ENCODE measurements around the gene ZC3H10. TPM values are rescaled to one million over a fixed set of nuclear protein-coding genes. Genes with fewer than 3 reads are reported as not detected.
A peak's percentile ranks its signal among the peaks of the same experiment; 100 is the strongest.

The ZC3H10 gene
- total and polyA plus RNA-seq, 2 experiments from 2014 or later, result 2.7 to 5.4 TPM

DNA sequence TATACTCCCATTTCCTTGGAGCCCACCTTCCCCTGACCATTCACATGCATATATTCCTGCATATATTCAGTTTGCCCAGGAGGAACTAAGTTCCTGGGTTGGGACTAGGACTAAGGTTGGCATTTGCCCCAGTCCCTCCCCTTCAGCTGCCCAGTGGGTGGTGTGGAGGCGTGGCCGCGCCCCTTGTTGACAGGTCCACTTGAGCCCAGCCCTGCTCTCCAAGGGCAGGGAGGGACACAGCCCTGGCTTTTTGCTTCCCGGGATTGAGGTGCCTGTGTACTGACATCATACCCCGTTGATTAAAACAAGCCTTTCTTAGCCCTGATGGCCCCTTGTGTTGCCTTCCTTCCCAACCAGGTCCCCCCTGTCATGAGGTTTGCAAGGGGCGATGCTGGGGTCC lies 30.8 kb upstream of the ZC3H10 start:
- Histone ChIP-seq H3K27me3 (ENCODE audit: insufficient read depth) (no peaks in the 10 kb centered on the region), H3K9me2 (ENCODE audit: insufficient read depth) (no peaks in the 10 kb centered on the region), H3K27ac (ENCODE audit: low read depth) (no peak overlapping the region), H4K20me1 (replicated peaks; ENCODE audit: insufficient read depth) (peaks cover 17% of the 10 kb centered on the region), H3K4me1 (ENCODE audit: insufficient read depth) (peaks cover 8% of the 10 kb centered on the region), H2AFZ (no peak overlapping the region), H3K4me3 (no peak overlapping the region), H3K36me3 (ENCODE audit: insufficient read depth) (peaks cover 36% of the 10 kb centered on the region), H3K4me2 (no peak overlapping the region), H3F3A (replicated peaks; ENCODE audit: low read depth) (peaks cover 19% of the 10 kb centered on the region; the same call in 1 of the 2 replicates), H3K79me2 (replicated peaks; ENCODE audit: insufficient read depth) (peaks cover 16% of the 10 kb centered on the region)
- TF ChIP-seq ZNF114 (CRISPR knock-in tag; IDR thresholded peaks at IDR 0.05), result no peak
- TF ChIP-seq ZNF331 (CRISPR knock-in tag; IDR thresholded peaks at IDR 0.05; ENCODE audit: low read depth), result no peak
- TF ChIP-seq EZH2 (IDR thresholded peaks at IDR 0.05; ENCODE audit: low read depth, unreplicated experiment), result no peak
- no peak for TF ChIP-seq CREB1 (CRISPR knock-in tag; IDR thresholded peaks at IDR 0.05; ENCODE audit: low read depth)
- no peak for TF ChIP-seq POLR2AphosphoS5 (IDR thresholded peaks at IDR 0.05; ENCODE audit: low read depth)
- TF ChIP-seq, protein P1, sequence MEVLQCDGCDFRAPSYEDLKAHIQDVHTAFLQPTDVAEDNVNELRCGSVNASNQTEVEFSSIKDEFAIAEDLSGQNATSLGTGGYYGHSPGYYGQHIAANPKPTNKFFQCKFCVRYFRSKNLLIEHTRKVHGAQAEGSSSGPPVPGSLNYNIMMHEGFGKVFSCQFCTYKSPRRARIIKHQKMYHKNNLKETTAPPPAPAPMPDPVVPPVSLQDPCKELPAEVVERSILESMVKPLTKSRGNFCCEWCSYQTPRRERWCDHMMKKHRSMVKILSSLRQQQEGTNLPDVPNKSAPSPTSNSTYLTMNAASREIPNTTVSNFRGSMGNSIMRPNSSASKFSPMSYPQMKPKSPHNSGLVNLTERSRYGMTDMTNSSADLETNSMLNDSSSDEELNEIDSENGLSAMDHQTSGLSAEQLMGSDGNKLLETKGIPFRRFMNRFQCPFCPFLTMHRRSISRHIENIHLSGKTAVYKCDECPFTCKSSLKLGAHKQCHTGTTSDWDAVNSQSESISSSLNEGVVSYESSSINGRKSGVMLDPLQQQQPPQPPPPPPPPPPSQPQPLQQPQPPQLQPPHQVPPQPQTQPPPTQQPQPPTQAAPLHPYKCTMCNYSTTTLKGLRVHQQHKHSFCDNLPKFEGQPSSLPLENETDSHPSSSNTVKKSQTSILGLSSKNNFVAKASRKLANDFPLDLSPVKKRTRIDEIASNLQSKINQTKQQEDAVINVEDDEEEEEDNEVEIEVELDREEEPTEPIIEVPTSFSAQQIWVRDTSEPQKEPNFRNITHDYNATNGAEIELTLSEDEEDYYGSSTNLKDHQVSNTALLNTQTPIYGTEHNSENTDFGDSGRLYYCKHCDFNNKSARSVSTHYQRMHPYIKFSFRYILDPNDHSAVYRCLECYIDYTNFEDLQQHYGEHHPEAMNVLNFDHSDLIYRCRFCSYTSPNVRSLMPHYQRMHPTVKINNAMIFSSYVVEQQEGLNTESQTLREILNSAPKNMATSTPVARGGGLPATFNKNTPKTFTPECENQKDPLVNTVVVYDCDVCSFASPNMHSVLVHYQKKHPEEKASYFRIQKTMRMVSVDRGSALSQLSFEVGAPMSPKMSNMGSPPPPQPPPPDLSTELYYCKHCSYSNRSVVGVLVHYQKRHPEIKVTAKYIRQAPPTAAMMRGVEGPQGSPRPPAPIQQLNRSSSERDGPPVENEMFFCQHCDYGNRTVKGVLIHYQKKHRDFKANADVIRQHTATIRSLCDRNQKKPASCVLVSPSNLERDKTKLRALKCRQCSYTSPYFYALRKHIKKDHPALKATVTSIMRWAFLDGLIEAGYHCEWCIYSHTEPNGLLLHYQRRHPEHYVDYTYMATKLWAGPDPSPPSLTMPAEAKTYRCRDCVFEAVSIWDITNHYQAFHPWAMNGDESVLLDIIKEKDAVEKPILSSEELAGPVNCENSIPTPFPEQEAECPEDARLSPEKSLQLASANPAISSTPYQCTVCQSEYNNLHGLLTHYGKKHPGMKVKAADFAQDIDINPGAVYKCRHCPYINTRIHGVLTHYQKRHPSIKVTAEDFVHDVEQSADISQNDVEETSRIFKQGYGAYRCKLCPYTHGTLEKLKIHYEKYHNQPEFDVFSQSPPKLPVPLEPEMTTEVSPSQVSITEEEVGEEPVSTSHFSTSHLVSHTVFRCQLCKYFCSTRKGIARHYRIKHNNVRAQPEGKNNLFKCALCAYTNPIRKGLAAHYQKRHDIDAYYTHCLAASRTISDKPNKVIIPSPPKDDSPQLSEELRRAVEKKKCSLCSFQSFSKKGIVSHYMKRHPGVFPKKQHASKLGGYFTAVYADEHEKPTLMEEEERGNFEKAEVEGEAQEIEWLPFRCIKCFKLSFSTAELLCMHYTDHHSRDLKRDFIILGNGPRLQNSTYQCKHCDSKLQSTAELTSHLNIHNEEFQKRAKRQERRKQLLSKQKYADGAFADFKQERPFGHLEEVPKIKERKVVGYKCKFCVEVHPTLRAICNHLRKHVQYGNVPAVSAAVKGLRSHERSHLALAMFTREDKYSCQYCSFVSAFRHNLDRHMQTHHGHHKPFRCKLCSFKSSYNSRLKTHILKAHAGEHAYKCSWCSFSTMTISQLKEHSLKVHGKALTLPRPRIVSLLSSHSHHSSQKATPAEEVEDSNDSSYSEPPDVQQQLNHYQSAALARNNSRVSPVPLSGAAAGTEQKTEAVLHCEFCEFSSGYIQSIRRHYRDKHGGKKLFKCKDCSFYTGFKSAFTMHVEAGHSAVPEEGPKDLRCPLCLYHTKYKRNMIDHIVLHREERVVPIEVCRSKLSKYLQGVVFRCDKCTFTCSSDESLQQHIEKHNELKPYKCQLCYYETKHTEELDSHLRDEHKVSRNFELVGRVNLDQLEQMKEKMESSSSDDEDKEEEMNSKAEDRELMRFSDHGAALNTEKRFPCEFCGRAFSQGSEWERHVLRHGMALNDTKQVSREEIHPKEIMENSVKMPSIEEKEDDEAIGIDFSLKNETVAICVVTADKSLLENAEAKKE (CRISPR knock-in tag; IDR thresholded peaks at IDR 0.05), result no peak
- TF ChIP-seq STAT1 (IDR thresholded peaks at IDR 0.05; ENCODE audit: unreplicated experiment), result no peak
- TF ChIP-seq JUNB (IDR thresholded peaks at IDR 0.05; ENCODE audit: unreplicated experiment), result no peak
- no peak for TF ChIP-seq ETS1 (IDR thresholded peaks at IDR 0.05)
- TF ChIP-seq EZH2phosphoT487 (IDR thresholded peaks at IDR 0.05; ENCODE audit: unreplicated experiment), result no peak
- TF ChIP-seq, protein P2, sequence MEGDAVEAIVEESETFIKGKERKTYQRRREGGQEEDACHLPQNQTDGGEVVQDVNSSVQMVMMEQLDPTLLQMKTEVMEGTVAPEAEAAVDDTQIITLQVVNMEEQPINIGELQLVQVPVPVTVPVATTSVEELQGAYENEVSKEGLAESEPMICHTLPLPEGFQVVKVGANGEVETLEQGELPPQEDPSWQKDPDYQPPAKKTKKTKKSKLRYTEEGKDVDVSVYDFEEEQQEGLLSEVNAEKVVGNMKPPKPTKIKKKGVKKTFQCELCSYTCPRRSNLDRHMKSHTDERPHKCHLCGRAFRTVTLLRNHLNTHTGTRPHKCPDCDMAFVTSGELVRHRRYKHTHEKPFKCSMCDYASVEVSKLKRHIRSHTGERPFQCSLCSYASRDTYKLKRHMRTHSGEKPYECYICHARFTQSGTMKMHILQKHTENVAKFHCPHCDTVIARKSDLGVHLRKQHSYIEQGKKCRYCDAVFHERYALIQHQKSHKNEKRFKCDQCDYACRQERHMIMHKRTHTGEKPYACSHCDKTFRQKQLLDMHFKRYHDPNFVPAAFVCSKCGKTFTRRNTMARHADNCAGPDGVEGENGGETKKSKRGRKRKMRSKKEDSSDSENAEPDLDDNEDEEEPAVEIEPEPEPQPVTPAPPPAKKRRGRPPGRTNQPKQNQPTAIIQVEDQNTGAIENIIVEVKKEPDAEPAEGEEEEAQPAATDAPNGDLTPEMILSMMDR (conservative IDR thresholded peaks at IDR 0.05; ENCODE audit: low read depth in 2 of 2), result no peak
- no peak for TF ChIP-seq NANOG (IDR thresholded peaks at IDR 0.05; ENCODE audit: borderline replicate concordance)
- TF ChIP-seq, protein P3, sequence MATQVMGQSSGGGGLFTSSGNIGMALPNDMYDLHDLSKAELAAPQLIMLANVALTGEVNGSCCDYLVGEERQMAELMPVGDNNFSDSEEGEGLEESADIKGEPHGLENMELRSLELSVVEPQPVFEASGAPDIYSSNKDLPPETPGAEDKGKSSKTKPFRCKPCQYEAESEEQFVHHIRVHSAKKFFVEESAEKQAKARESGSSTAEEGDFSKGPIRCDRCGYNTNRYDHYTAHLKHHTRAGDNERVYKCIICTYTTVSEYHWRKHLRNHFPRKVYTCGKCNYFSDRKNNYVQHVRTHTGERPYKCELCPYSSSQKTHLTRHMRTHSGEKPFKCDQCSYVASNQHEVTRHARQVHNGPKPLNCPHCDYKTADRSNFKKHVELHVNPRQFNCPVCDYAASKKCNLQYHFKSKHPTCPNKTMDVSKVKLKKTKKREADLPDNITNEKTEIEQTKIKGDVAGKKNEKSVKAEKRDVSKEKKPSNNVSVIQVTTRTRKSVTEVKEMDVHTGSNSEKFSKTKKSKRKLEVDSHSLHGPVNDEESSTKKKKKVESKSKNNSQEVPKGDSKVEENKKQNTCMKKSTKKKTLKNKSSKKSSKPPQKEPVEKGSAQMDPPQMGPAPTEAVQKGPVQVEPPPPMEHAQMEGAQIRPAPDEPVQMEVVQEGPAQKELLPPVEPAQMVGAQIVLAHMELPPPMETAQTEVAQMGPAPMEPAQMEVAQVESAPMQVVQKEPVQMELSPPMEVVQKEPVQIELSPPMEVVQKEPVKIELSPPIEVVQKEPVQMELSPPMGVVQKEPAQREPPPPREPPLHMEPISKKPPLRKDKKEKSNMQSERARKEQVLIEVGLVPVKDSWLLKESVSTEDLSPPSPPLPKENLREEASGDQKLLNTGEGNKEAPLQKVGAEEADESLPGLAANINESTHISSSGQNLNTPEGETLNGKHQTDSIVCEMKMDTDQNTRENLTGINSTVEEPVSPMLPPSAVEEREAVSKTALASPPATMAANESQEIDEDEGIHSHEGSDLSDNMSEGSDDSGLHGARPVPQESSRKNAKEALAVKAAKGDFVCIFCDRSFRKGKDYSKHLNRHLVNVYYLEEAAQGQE (IDR thresholded peaks at IDR 0.05; ENCODE audit: unreplicated experiment), result no peak
- Mint-ChIP-seq H3K4me3 (no peak overlapping the region), H3K27ac (no peak overlapping the region), H3K9me3 (no peaks in the 10 kb centered on the region), H3K27me3 (ENCODE audit: insufficient read depth, low read depth, poor library complexity) (peaks cover 5% of the 10 kb centered on the region), H3K4me1 (peaks cover 16% of the 10 kb centered on the region), H3K36me3 (ENCODE audit: low read depth) (peaks cover 80% of the 10 kb centered on the region)
- ATAC-seq, result peak; percentile 14; the same call in 1 of the 3 replicates
- DNase-seq (ENCODE audit: low spot score), result no peak
